Iris pigment epithelial cell (primary cell): ENCODE results near the gene TSEN15.

Source experiments
- DNase-seq: peaks from one replicate; pipeline ENCODE4 v3.0.0-alpha.2; 2011; ENCODE audit warnings: low read depth

TSEN15 gene

DNA sequence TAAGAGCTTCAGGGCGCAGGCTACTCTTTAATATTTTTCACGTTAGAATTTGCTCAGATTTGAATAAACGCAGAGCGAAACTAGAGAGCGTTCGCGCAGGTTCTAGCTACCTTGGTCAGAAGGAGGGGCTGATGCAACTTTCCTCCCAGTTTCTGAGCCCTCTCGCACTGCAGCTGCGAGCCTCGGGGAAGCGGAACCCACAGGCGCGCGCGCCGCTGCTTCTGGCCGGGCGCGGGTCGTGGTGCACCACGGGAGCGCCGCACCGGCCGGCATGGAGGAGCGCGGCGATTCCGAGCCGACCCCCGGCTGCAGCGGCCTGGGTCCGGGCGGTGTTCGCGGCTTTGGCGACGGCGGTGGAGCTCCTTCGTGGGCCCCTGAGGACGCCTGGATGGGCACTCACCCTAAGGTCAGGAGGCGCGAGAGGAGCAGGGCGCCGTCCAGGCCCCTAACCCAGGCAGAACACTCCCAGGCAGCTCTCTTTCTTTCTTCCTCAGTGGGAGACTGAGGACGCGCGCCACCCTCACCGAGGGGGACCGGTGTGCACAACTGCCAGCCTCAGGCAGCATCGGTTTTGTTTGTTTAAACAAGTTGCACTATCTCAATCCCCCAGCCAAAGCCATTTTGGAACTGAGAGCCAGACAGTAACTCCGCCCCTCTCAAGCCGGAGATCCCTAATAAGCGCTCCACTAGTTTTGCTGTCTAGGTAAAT is at the start of gene TSEN15:
Gene TSEN15, plus strand, starts transcription at position 246 of the 709 bp plus-strand sequence. Its CDS starts 26 bp downstream, at position 272.
- DNase-seq = peak; percentile 86

GRCh38 chr1:184002071-184002470 is 49.5 kb upstream of the TSEN15 start:
- peak; percentile 93 for DNase-seq

GRCh38 chr1:184004935-184005334 is 46.6 kb upstream of the TSEN15 start:
- DNase-seq = no peak

- DNase-seq = no peak
Observed at GRCh38 chr1:184005506-184005905, 46.0 kb upstream of the TSEN15 start.

GRCh38 chr1:184010788-184011187 is 40.7 kb upstream of the TSEN15 start:
- DNase-seq = no peak

DNA sequence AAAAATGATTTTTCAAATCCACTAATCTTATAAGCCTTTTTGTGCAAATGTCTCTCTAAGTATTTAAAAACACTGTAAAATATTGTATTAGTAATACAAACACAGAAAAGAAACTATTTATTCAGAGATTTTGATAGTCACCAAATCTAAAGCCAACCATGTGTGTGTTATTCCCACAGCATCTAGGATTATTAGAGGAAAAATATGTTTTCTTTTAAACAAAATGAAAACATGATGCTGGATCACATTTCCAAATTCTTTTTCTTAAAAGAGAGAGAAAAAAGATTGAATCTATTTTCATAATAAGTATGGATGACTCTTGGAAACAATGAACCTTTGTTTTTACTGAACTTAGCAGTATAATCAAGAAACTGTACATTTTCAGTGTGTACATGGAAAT is 39.3 kb upstream of the TSEN15 start:
- DNase-seq = no peak

GRCh38 chr1:184014271-184014670 is 37.3 kb upstream of the TSEN15 start:
- no peak for DNase-seq

- DNase-seq = no peak
Observed at GRCh38 chr1:184016169-184016568, 35.4 kb upstream of the TSEN15 start.

- DNase-seq = no peak
Observed at GRCh38 chr1:184017306-184017705, 34.2 kb upstream of the TSEN15 start.

DNA sequence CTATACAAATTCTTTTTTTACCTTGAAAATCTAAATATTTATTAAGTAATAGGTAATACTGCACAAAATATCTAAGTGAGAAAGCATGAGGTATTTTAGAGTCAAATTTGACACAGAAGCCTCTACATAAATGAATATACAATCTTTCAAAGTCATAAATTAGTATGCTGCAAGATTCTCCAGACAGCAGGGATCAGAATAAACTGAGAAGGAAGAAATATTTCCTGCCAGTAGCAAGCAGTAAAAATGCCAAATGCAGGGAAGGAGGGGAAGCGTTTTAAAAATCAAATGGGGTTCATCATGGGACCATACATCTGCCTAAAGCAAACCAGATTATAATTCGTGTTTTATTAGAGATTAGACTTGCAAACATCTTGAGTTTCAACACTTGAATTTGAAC is 32.9 kb upstream of the TSEN15 start:
- DNase-seq = no peak

DNA sequence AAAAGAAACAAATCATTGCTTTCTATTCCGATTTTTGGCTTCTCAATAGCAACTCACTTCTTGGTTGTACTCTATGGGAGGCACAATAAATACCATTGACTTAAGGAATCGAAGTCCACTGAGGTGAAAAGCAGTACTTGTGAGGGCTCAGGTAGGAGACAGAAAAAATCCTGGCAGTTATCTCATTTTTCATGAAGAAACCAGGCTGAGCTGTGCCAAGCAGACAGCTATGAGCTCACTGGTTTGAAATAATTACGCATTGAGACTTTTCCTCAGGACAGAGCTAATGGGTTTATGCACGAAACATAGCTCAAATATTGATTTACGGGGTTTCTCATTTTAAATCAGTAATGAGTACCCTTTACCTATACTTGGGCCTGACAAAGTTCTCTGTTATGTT is 32.5 kb upstream of the TSEN15 start:
- no peak for DNase-seq

GRCh38 chr1:184019506-184019905 is 32.0 kb upstream of the TSEN15 start:
- DNase-seq = no peak

DNA sequence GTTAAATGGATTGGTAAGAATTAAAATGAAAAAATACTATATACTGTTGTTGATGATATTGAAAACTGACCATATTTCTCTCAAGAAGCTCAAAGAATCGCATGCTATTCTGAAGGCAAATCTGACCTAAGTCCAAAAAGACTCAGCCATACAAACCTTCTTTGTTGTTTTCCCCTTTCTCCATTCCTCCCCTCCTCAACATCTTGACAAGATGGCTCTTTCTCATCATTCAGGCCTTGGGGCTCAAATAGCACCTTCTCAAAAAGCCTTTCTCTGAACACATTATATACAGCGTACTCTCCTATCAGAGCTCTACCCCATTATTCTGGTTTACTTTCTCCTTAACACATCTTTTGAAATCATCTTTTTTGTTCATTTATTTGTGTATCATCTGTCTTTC is 31.2 kb upstream of the TSEN15 start:
- DNase-seq = no peak

GRCh38 chr1:184020855-184021254 is 30.7 kb upstream of the TSEN15 start:
- no peak for DNase-seq

- DNase-seq = no peak
Observed at GRCh38 chr1:184021728-184022127, 29.8 kb upstream of the TSEN15 start.

GRCh38 chr1:184022668-184023067 is 28.9 kb upstream of the TSEN15 start:
- no peak for DNase-seq

GRCh38 chr1:184023171-184023570 is 28.4 kb upstream of the TSEN15 start:
- no peak for DNase-seq

DNA sequence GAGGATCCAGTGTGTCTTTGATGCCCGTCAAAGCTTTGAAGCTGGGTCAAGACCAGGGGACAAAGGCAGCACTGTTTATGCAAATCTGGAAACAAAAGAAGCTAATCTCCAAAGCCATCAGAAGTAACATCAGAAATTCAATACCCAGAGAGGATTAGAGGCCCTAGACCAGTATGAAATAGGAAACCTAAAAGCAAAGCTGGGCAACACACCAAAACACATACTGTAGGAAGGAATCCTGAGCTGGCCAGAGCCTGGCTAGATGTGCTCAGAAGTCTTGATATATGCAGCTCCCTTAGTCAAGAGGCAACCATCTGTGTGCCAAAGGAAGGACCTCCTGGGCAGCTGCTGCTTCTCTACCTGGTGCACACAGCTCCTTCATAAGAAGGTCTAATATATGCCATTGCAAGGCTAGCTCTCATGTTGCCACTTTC is 26.3 kb upstream of the TSEN15 start:
- DNase-seq = peak; percentile 97

- no peak for DNase-seq
Observed at GRCh38 chr1:184027826-184028695, 23.5 kb upstream of the TSEN15 start.

- no peak for DNase-seq
Observed at GRCh38 chr1:184028854-184029623, 22.5 kb upstream of the TSEN15 start.

DNA sequence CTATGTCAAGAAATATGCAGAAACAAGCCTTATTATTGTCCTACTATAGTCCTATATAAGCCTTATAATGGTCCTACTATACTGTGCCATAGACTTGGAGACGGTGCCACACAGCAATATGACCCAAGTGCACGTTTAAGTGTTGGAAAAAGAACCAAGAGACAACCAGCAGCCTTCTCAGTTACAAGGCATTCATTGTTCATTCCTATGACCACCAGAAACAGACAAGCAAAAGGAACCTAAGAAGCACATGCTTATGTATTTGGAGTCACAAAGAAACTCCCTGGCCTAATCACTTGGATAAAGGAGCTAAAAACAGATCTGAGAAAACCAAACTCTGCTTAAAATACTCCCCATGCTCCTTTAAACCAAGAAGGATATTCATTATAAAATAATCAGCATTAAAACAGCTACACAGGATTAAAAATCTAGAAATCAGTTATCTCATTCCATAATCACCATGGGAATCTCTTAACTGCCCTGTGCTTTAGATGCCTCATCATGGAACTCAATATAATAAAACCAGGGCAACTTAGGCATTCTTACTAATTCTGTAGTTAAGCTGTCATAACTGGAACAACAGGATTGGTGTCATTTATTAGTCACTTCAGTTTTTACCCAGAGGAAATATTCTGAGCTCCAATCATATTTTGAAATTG is 21.0 kb upstream of the TSEN15 start:
- no peak for DNase-seq

DNA sequence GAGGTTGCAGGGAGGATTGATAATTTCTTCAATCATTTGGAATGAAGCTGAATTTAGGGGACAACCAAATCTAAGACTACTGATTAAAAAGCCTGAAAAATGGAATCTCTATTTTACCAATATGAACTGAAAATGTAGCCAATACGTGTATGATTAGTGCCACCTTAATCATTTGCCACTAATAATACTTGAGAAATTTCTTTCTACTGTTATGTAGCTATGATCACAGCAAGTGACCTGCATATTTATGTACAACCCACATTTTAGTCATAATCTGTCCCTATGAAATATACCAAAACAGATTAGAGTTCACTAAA is 20.5 kb upstream of the TSEN15 start:
- no peak for DNase-seq
